22Rv1 (cell line): Measurements from ENCODE around the gene TMEM270.

Source experiments
- H3K27ac ChIP-seq: fragments of 450-650 bp; 2 replicates; pipeline ENCODE4 v1.5.1; 2017
- CTCF ChIP-seq: fragments of 450-650 bp; IDR thresholded peaks from 2 replicates; pipeline ENCODE4 v1.5.1; 2017; ENCODE audit warnings: mild to moderate bottlenecking
- ZFX ChIP-seq: fragments of 450-650 bp; IDR thresholded peaks from 2 replicates; pipeline ENCODE4 v1.6.1; 2017; ENCODE audit warnings: antibody characterized with exemption, borderline replicate concordance

The TMEM270 gene

GRCh38 chr7:73899731-73900142 lies 38.8 kb downstream of the TMEM270 start:
- TF ChIP-seq ZFX (no peak), CTCF (no peak)
- H3K27ac ChIP-seq = no peak overlapping the region

GRCh38 chr7:73900286-73900685 lies 39.3 kb downstream of the TMEM270 start:
- no peak overlapping the region for H3K27ac ChIP-seq
- TF ChIP-seq ZFX = no peak
- no peak for TF ChIP-seq CTCF

- TF ChIP-seq CTCF (no peak), ZFX (no peak)
Observed at GRCh38 chr7:73901231-73901822, 40.4 kb downstream of the TMEM270 start.

GRCh38 chr7:73901823-73902597 lies 41.1 kb downstream of the TMEM270 start:
- no peak overlapping the region for H3K27ac ChIP-seq
- no peak for TF ChIP-seq CTCF
- TF ChIP-seq ZFX = no peak

More at GRCh38 chr7:73901231-73901822, 40.4 kb downstream of the TMEM270 start:
- H3K27ac ChIP-seq = no peak overlapping the region

- no peak overlapping the region for H3K27ac ChIP-seq
- TF ChIP-seq CTCF (no peak), ZFX (no peak)
Observed at GRCh38 chr7:73903321-73904218, 42.6 kb downstream of the TMEM270 start.

GRCh38 chr7:73904219-73905137 lies 43.5 kb downstream of the TMEM270 start:
- no peak for TF ChIP-seq ZFX
- no peak for TF ChIP-seq CTCF

More at GRCh38 chr7:73904219-73905137, 43.5 kb downstream of the TMEM270 start:
- H3K27ac ChIP-seq = no peak overlapping the region
